IPS DF 6.9 (cell line): Measurements from ENCODE around the gene GABRD.

Source experiments
- DNase-seq: peaks from one replicate; pipeline ENCODE4 v3.0.0-alpha.2; 2013; ENCODE audit warnings: low read depth, low spot score
- H3K27ac ChIP-seq: one replicate; pipeline ENCODE4 v1.5.1; 2013; ENCODE audit warnings: low read length, control low read depth
- H3K27me3 ChIP-seq: 2 replicates; pipeline ENCODE4 v1.6.1; 2013; ENCODE audit warnings: mild to moderate bottlenecking, low read length; ENCODE audit not compliant: control insufficient read depth, insufficient read depth
- H3K36me3 ChIP-seq: 2 replicates; pipeline ENCODE4 v1.6.1; 2013; ENCODE audit warnings: low read length; ENCODE audit not compliant: control insufficient read depth, insufficient read depth
- H3K4me1 ChIP-seq: 2 replicates; pipeline ENCODE4 v1.6.1; 2013; ENCODE audit warnings: low read length; ENCODE audit not compliant: control insufficient read depth, insufficient read depth
- H3K4me3 ChIP-seq: 2 replicates; pipeline ENCODE4 v1.5.1; 2013; ENCODE audit warnings: mild to moderate bottlenecking, low read length
- H3K9me3 ChIP-seq: 2 replicates; pipeline ENCODE4 v1.6.1; 2013; ENCODE audit warnings: low read length, inconsistent platforms; ENCODE audit not compliant: control insufficient read depth, insufficient read depth
- WGBS: extraction: QIAGEN DNeasy Blood & Tissue Kit; methylation state at CpG from one replicate; pipeline ENCODE4 v1.1.7; 2013; ENCODE audit warnings: mixed read lengths, missing lambda C conversion rate; ENCODE audit not compliant: insufficient read length, insufficient coverage; 5-methylcytosine and 5-hydroxymethylcytosine counted together

The GABRD gene

GRCh38 chr1:2038229-2038628 lies 19.1 kb downstream of the GABRD start:
- Histone ChIP-seq H3K27me3 (no peaks in the 10 kb centered on the region), H3K27ac (no peak overlapping the region), H3K36me3 (no peaks in the 10 kb centered on the region; the same call in 1 of the 2 replicates), H3K9me3 (no peaks in the 10 kb centered on the region), H3K4me1 (no peaks in the 10 kb centered on the region), H3K4me3 (no peak overlapping the region)
- WGBS: no CpG with 5 or more reads among the region's 8 CpGs
- DNase-seq: no peak

DNA sequence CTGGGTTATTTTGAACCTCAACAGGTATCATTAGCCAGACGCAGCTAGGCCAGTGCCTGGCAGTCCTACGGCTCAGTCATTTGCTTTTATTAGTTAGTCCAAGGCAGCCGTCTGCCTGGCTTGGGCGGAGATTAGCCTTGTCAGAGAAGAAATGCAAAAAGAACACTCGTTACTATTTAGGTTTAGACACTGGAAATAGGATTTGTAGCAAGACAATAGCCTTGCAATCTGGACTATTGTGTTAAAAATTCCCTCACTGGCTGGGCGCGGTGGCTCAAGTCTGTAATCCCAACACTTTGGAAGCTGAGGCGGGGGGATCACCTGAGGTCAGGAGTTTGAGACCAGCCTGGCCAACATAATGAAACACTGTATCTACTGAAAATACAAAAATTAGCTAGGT lies 20.1 kb downstream of the GABRD start:
- Histone ChIP-seq H3K27ac (no peak overlapping the region), H3K4me3 (no peak overlapping the region), H3K4me1 (no peaks in the 10 kb centered on the region), H3K36me3 (no peaks in the 10 kb centered on the region; the same call in 1 of the 2 replicates), H3K27me3 (no peaks in the 10 kb centered on the region), H3K9me3 (no peaks in the 10 kb centered on the region)
- no peak for DNase-seq
- no CpG with 5 or more reads among the region's 8 CpGs for WGBS

DNA sequence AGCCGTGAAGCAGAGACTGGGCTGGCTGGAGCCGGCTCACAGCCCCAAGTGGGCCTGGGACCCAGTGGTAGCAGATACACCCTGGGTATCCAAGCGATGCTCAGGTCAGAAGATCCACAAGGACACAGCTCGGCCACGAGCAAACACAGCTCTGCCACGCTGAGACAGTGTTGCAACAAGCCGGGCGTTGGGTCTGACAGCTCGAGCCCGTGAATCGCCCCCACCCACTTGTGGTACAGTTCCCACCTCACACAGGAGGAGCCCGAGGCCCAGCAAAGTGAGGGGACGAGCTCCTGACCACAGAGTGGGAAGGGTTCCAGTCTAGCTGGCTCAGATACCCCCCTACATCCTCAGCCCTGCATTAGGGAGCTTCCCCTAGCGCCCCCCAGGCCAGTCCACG lies 22.2 kb downstream of the GABRD start:
- Histone ChIP-seq H3K36me3 (no peaks in the 10 kb centered on the region; the same call in 1 of the 2 replicates), H3K27me3 (no peaks in the 10 kb centered on the region), H3K4me3 (no peak overlapping the region), H3K4me1 (0 out of 2 replicates have a peak, but pooled peaks cover 1% of the 10 kb centered on the region), H3K9me3 (no peaks in the 10 kb centered on the region), H3K27ac (no peak overlapping the region)
- DNase-seq: no peak
- WGBS: no CpG with 5 or more reads among the region's 15 CpGs

DNA sequence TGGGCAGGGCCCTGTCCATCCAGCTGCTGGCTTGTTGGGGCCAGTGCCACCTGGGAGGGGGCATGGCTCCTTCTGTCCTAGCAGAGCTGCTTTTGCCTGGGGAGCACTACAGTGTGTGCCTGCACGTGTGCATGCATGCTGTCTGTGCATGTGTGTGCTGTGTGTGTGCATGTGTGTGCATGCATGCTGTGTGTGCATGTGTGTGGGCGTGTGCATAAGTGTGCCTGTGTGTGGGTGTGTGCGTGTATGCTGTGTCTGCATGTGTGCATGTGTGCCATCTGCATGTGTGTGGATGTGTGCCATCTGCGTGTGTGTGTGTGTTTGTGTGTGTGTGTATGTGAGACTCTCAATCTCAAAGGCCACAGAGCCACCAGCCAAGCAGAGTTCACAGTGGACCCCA lies 22.7 kb downstream of the GABRD start:
- Histone ChIP-seq H3K27me3 (no peaks in the 10 kb centered on the region), H3K36me3 (no peaks in the 10 kb centered on the region; the same call in 1 of the 2 replicates), H3K9me3 (no peaks in the 10 kb centered on the region), H3K4me3 (no peak overlapping the region), H3K4me1 (peaks cover 2% of the 10 kb centered on the region; the same call in 1 of the 2 replicates), H3K27ac (no peak overlapping the region)
- WGBS: no CpG with 5 or more reads among the region's 4 CpGs
- DNase-seq: no peak

- Histone ChIP-seq H3K27ac (no peak overlapping the region), H3K36me3 (no peaks in the 10 kb centered on the region; the same call in 1 of the 2 replicates), H3K4me3 (no peak overlapping the region), H3K9me3 (no peaks in the 10 kb centered on the region), H3K4me1 (peaks cover 12% of the 10 kb centered on the region), H3K27me3 (no peaks in the 10 kb centered on the region)
- no CpG with 5 or more reads among the region's 41 CpGs for WGBS
- DNase-seq: no peak
Measured at GRCh38 chr1:2042830-2043773, 24.0 kb downstream of the GABRD start.

GRCh38 chr1:2043886-2044285 lies 24.7 kb downstream of the GABRD start:
- no peaks in the 10 kb centered on the region for H3K9me3 ChIP-seq
- no peak overlapping the region for H3K4me3 ChIP-seq
- no peaks in the 10 kb centered on the region; the same call in 1 of the 2 replicates for H3K36me3 ChIP-seq
- peaks cover 13% of the 10 kb centered on the region for H3K4me1 ChIP-seq
- H3K27ac ChIP-seq: no peak overlapping the region
- WGBS: no CpG with 5 or more reads among the region's 4 CpGs
- DNase-seq: no peak
- H3K27me3 ChIP-seq: no peaks in the 10 kb centered on the region

DNA sequence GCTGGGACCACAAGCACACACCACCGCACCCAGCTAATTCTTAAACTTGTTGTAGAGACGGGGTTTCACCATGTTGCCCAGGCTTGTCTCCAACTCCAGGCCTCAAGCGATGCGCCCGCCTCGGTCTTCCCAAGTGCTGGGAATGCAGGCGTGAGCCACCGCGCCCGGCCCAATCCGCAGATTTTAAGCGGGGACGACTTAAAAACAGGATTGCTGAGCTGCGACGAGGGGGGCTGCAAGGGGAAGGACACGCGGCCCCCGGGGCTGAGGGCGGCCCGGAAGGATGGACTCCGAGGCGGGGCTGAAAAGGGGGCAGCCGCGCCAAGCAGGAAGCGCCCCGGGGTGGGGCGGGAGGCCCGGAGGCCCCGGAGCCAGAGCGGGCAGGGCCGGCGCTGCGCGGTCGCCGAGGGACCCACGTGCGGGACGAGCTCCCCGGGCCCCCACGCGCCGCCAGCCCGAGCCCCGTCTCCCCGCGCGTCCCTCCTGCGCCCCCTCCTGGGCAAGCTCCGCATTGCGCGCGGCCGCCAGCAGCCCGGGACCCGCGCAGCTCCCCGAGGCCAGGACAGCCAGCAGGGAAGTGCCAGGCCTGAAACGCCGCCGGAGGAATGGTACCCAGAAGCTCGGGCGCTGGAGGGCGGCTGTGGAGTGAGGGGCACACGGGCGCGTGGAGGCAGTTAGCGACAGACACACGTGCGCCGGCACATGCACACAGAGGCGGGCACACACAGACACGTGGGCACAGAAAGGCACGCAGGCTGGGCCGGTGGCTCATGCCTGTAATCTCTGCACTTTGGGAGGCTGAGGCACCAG lies 25.6 kb downstream of the GABRD start:
- Histone ChIP-seq H3K27ac (no peak overlapping the region), H3K9me3 (no peaks in the 10 kb centered on the region), H3K4me1 (peaks cover 16% of the 10 kb centered on the region), H3K36me3 (no peaks in the 10 kb centered on the region; the same call in 1 of the 2 replicates), H3K27me3 (no peaks in the 10 kb centered on the region), H3K4me3 (peak overlapping the region; percentile 28; the same call in 1 of the 2 replicates)
- DNase-seq: no peak
- WGBS: no CpG with 5 or more reads among the region's 75 CpGs

GRCh38 chr1:2045468-2046173 lies 26.5 kb downstream of the GABRD start:
- no peaks in the 10 kb centered on the region for H3K9me3 ChIP-seq
- H3K36me3 ChIP-seq: no peaks in the 10 kb centered on the region; the same call in 1 of the 2 replicates
- no peak for DNase-seq
- no CpG with 5 or more reads among the region's 15 CpGs for WGBS
- H3K4me3 ChIP-seq: no peak overlapping the region
- peaks cover 16% of the 10 kb centered on the region for H3K4me1 ChIP-seq
- no peak overlapping the region for H3K27ac ChIP-seq
- H3K27me3 ChIP-seq: no peaks in the 10 kb centered on the region

DNA sequence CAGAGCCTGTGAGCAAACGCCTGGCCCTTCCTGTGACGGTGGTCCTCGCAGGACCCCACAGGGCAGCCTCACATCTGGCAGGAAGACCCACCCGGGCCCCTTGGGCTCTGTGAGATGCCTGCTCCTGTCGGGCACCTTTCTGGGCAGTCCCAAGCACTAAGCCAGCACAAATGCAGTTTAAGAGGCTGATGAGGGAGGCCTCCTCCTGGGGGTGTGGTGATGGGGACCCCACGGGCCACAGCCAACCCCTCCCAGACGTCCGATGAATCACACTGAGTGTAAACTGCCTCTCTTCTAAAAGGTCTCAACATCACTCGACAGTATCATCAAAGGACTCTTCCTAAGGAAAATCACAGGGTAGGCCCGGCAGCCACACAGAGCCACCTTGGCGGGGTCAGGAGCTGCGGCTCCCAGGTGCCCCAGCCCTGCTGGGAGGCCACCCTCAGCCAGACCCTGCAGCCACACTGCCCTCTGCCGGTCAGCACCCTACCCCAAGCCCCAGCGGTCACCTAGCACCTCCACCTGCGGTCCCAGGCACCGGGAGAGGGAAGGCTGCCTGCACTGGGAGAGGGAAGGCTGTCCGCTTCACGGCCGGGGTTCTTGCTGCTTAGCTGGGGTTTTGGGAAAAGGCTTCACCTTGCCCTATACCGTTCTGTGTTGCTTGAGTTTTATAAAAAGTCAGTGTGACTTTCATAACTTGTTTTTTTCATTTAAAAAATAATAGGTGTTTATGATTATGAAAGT lies 27.2 kb downstream of the GABRD start:
- H3K4me1 ChIP-seq: peaks cover 16% of the 10 kb centered on the region
- no peaks in the 10 kb centered on the region for H3K9me3 ChIP-seq
- DNase-seq: peak; percentile 84
- H3K27me3 ChIP-seq: no peaks in the 10 kb centered on the region
- WGBS: no CpG with 5 or more reads among the region's 20 CpGs
- no peaks in the 10 kb centered on the region; the same call in 1 of the 2 replicates for H3K36me3 ChIP-seq
- no peak overlapping the region for H3K27ac ChIP-seq
- no peak overlapping the region for H3K4me3 ChIP-seq
